Lung (tissue), 12 donors: ENCODE data around the gene STARD6. TPM values are rescaled to one million over a fixed set of nuclear protein-coding genes. Genes with fewer than 3 reads are reported as not detected.
"Not testable (repeated sequence)": the region's sequence is repeated elsewhere in the genome, so short reads cannot be mapped to it uniquely, and the experiment has no call there.

Experiments used
- ATAC-seq: fragments of 200-7000 bp; cut with Tn5 transposase; one replicate; pipeline ENCODE4 v1.9.1; 2020; ENCODE audit warnings: moderate number of reproducible peaks; ENCODE audit not compliant: insufficient read depth, low FRiP score
- DNase-seq, 3 donors: peaks; one replicate each; pipeline ENCODE4 v3.0.0-alpha.2; 2013 to 2017
- H3K27ac ChIP-seq, 2 donors: one replicate each; pipeline ENCODE4 v1.5.1; 2013; ENCODE audit warnings: mild to moderate bottlenecking in 2 of 2, moderate library complexity in 2 of 2, control low read depth in 1 of 2, inconsistent platforms in 1 of 2, low read depth in 1 of 2, low read length in 1 of 2
- H3K27me3 ChIP-seq, 3 donors: one replicate each; pipeline ENCODE4 v1.5.1; 2013; ENCODE audit warnings: low read length in 2 of 3; ENCODE audit not compliant: control insufficient read depth in 3 of 3, insufficient read depth in 3 of 3
- H3K36me3 ChIP-seq, 4 donors: one replicate each; pipeline ENCODE4 v1.5.1; 2013; ENCODE audit warnings: low read length in 4 of 4, mild to moderate bottlenecking in 1 of 4, moderate library complexity in 1 of 4; ENCODE audit not compliant: control insufficient read depth in 4 of 4, insufficient read depth in 4 of 4
- H3K4me1 ChIP-seq, 5 donors: one replicate each; pipeline ENCODE4 v1.5.1; 2013; ENCODE audit warnings: low read length in 5 of 5, mild to moderate bottlenecking in 2 of 5, moderate library complexity in 1 of 5; ENCODE audit not compliant: control insufficient read depth in 5 of 5, insufficient read depth in 5 of 5
- H3K4me3 ChIP-seq: one replicate; pipeline ENCODE4 v1.5.1; 2013; ENCODE audit warnings: mild to moderate bottlenecking, control low read depth, moderate library complexity
- H3K9ac ChIP-seq, 2 donors: one replicate each; pipeline ENCODE4 v1.5.1; 2013; ENCODE audit warnings: low read length in 2 of 2, control low read depth in 1 of 2; ENCODE audit not compliant: insufficient read depth in 1 of 2
- H3K9me3 ChIP-seq, 4 donors: one replicate each; pipeline ENCODE4 v1.5.1; 2013; ENCODE audit warnings: low read length in 3 of 4, mild to moderate bottlenecking in 1 of 4, moderate library complexity in 1 of 4; ENCODE audit not compliant: control insufficient read depth in 4 of 4, insufficient read depth in 3 of 4
- WGBS, 2 donors: extraction: QIAGEN DNeasy Blood & Tissue Kit; methylation state at CpG; one replicate each; pipeline ENCODE4 v1.1.7; 2013; 5-methylcytosine and 5-hydroxymethylcytosine counted together
- polyA plus RNA-seq, 2 donors: library from polyadenylated mRNA; stranded (reverse); fragments of 200-250 nt; gene quantifications; one replicate each; pipeline ENCODE4 v1.2.1, GENCODE V29; 2013
- total RNA-seq, 2 donors: library from RNA; depleted of rRNA in 1 of 2; stranded (reverse); fragments of >200 nt in 1 of 2; gene quantifications; one replicate each; pipeline ENCODE4 v1.2.1, GENCODE V29; 2014 to 2021
- TF ChIP-seq, protein P1 (sequence below): IDR thresholded peaks from 2 replicates; pipeline ENCODE4 v1.5.1; 2012; ENCODE audit warnings: mild to moderate bottlenecking; ENCODE audit errors: control extremely low read depth, extremely low read depth
- donor health status: control.
- donor health status: control.
- donor health status: Bipolar disorder and iron deficiency.
- donor health status: healthy.
- donor health status: DM: yes; HTN: yes; CAD: no.

Gene STARD6
- total and polyA plus RNA-seq, 4 donors: 0.07 TPM; not detected in 3

DNA sequence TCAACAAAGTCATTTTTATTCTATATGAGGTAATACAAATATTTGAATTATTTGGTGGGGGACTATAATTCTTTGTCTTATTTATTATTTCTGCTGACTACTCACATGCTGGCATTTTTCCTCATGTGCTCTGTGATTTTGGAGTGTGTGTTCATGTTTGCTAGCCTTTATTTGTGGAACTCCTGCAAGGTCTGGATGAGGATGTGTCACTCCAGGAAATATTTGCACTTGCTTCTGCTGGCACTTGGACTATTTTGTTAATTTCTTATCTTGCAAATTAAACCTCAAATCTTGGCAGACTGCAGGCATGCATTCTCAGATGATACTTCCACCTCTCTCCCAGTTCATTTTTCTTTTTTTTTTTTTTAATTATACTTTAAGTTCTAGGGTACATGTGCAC lies 54.2 kb downstream of the STARD6 start:
- Histone ChIP-seq H3K9ac (no peak overlapping the region), H3K4me3 (no peak overlapping the region), H3K36me3 (no peaks in the 10 kb centered on the region), H3K27me3 (no peaks in the 10 kb centered on the region), H3K9me3 (peaks cover 0 to 4% (median 4%) of the 10 kb centered on the region in 4 donors), H3K4me1 (no peaks in the 10 kb centered on the region), H3K27ac (no peak overlapping the region)
- TF ChIP-seq, protein P1, sequence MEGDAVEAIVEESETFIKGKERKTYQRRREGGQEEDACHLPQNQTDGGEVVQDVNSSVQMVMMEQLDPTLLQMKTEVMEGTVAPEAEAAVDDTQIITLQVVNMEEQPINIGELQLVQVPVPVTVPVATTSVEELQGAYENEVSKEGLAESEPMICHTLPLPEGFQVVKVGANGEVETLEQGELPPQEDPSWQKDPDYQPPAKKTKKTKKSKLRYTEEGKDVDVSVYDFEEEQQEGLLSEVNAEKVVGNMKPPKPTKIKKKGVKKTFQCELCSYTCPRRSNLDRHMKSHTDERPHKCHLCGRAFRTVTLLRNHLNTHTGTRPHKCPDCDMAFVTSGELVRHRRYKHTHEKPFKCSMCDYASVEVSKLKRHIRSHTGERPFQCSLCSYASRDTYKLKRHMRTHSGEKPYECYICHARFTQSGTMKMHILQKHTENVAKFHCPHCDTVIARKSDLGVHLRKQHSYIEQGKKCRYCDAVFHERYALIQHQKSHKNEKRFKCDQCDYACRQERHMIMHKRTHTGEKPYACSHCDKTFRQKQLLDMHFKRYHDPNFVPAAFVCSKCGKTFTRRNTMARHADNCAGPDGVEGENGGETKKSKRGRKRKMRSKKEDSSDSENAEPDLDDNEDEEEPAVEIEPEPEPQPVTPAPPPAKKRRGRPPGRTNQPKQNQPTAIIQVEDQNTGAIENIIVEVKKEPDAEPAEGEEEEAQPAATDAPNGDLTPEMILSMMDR: no peak
- DNase-seq (no peak), ATAC-seq (no peak)

DNA sequence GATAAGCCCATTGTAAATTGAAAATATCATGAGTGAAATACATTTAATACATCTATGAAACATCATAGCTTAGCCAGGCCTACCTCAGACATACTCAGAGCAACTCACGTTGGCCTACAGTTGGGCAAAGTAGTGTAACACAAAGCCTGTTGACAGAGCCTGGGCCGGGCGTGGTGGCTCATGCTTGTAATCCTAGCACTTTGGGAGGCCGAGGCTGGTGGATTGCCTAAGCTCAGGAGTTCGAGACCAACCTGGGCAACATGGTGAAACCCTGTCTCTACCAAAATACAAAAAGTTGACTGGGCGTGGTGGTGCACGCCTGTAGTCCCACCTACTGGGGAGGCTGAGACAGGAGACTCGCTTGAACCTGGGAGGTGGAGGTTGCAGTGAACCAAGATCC lies 58.7 kb downstream of the STARD6 start:
- not testable (repeated sequence) for ATAC-seq, H3K4me1 ChIP-seq, DNase-seq, H3K36me3 ChIP-seq, H3K27me3 ChIP-seq, H3K27ac ChIP-seq, H3K9ac ChIP-seq, H3K4me3 ChIP-seq, H3K9me3 ChIP-seq
- WGBS, 2 donors: 97 to 98% methylated on average over 8 of the region's 8 CpGs

DNA sequence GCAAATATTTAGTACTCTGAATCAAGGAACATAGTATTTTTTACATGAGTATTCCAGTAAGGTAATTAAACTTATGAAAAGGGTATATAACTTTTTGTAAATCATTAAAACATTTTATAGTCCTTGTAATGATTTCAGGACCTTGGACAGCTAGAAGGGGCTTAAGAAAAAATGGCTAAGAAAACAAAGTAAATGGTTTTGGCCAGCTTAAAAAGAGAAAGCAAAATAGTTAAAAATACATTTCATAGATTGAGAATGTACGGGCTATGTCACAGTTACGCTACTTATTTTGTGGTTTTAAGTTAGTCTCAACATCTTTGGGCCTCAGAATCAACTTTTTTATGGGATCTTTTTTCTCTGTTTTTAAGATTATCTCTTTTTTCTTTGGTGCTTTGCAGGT lies 61.6 kb downstream of the STARD6 start:
- WGBS, 2 donors: 95 to 97% methylated on average over 2 of the region's 2 CpGs
- Histone ChIP-seq H3K4me1 (no peaks in the 10 kb centered on the region), H3K9me3 (peaks cover 0 to 4% (median 4%) of the 10 kb centered on the region in 4 donors), H3K9ac (no peak overlapping the region), H3K4me3 (no peak overlapping the region), H3K36me3 (peaks cover 1 to 15% (median 7%) of the 10 kb centered on the region in 4 donors), H3K27ac (no peak overlapping the region), H3K27me3 (no peaks in the 10 kb centered on the region)
- TF ChIP-seq, protein P1: no peak
- peak in 2 of 3 donors; percentile 24 to 47 for DNase-seq
- no peak for ATAC-seq

DNA sequence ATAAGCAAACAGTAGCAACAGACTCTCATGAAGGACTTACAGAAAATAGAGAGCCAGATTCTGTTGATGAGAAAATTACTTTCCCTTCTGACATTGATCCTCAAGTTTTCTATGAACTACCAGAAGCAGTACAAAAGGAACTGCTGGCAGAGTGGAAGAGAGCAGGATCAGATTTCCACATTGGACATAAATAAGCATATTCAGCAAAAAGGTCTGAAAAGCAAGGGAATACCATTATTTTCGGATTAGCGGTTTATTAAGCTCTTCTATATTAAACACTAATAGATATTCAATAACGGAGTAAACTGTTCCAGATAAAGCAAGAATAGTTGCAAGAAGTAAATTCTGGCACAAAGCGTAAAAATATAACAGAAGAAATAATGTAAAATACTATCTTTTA lies 63.4 kb downstream of the STARD6 start:
- no peak for DNase-seq
- TF ChIP-seq, protein P1: no peak
- ATAC-seq: no peak
- Histone ChIP-seq H3K4me3 (no peak overlapping the region), H3K27me3 (no peaks in the 10 kb centered on the region), H3K4me1 (no peaks in the 10 kb centered on the region), H3K9me3 (peaks cover 0 to 2% (median 0%) of the 10 kb centered on the region in 4 donors), H3K27ac (no peak overlapping the region), H3K9ac (no peak overlapping the region), H3K36me3 (peaks cover 1 to 23% (median 7%) of the 10 kb centered on the region in 4 donors)
- WGBS, 2 donors: 98 to 99% methylated on average over 4 of the region's 4 CpGs
